Body of pancreas (tissue), 4 donors: Measurements from ENCODE around the gene GALNTL6. TPM values are rescaled to one million over a fixed set of nuclear protein-coding genes. Genes with fewer than 3 reads are reported as not detected.

Experiments used
- ATAC-seq: fragments of 150-250 bp; one replicate; pipeline ENCODE4 v1.9.1; 2016
- DNase-seq, 4 donors: peaks; one replicate each; pipeline ENCODE4 v3.0.0-alpha.2; 2019
- H3K27ac ChIP-seq, 4 donors: fragments of 200-600 bp; sonication (generic); 1 replicate in 3 of 4; 2 replicates in 1 of 4; pipeline versions ENCODE4 v1.5.1 to v1.6.1; 2016 to 2019; ENCODE audit warnings: mild to moderate bottlenecking in 1 of 4, mixed read lengths in 1 of 4, moderate library complexity in 1 of 4
- H3K27me3 ChIP-seq, 2 donors: fragments of 200-600 bp; sonication (generic); one replicate each; pipeline ENCODE4 v1.6.0; 2016; ENCODE audit warnings: mild to moderate bottlenecking in 1 of 2
- H3K36me3 ChIP-seq, 2 donors: fragments of 200-600 bp; sonication (generic); replicated peaks in 1 of 2; 2 replicates each; pipeline ENCODE4 v1.5.1; 2016; ENCODE audit warnings: low read depth in 2 of 2; ENCODE audit not compliant: insufficient read depth in 1 of 2
- H3K4me1 ChIP-seq: fragments of 200-600 bp; sonication (generic); one replicate; pipeline ENCODE4 v1.6.0; 2016
- H3K4me3 ChIP-seq, 2 donors: fragments of 200-600 bp; sonication (generic); 1 replicate in 1 of 2; 2 replicates in 1 of 2; pipeline ENCODE4 v1.5.1; 2016 to 2019
- H3K9me3 ChIP-seq, 3 donors: fragments of 200-600 bp; sonication (generic); 1 replicate in 2 of 3; 2 replicates in 1 of 3; pipeline ENCODE4 v1.5.1; 2016
- CTCF ChIP-seq, 7 experiments: fragments of 450-650 bp in 4 of 7; fragments of 200-600 bp in 3 of 7; sonication (generic) in 3 of 7; IDR thresholded peaks; one replicate each; pipeline ENCODE4 v1.5.1; 2016 to 2019; ENCODE audit warnings: antibody characterized with exemption in 7 of 7
- POLR2A ChIP-seq, 3 donors: fragments of 450-650 bp; IDR thresholded peaks; one replicate each; pipeline ENCODE4 v1.6.1; 2016; ENCODE audit warnings: antibody characterized with exemption in 3 of 3, mild to moderate bottlenecking in 2 of 3
- WGBS, 2 donors: methylation state at CpG; one replicate each; pipeline ENCODE4 v1.1.5; 2017; 5-methylcytosine and 5-hydroxymethylcytosine counted together
- intact Hi-C: fragments of 100-400 bp; cut with DNase I; formaldehyde crosslinking; loops from one replicate; pipeline ENCODE4 v1.15.1; 2023
- total RNA-seq, 2 donors: library from RNA; depleted of rRNA; stranded (reverse); fragments of >200 nt; gene quantifications; one replicate each; pipeline ENCODE4 v1.1.0, GENCODE V29; 2016

GALNTL6 gene
- total RNA-seq, 2 donors from 2014 or later, result 0.26 TPM; not detected in 1

GRCh38 chr4:172750910-172751309, 937.7 kb downstream of the GALNTL6 start:
- Histone ChIP-seq H3K27me3 (no peaks in the 10 kb centered on the region), H3K27ac (no peak overlapping the region), H3K4me3 (no peak overlapping the region), H3K36me3 (no peaks in the 10 kb centered on the region), H3K9me3 (no peaks in the 10 kb centered on the region), H3K4me1 (no peaks in the 10 kb centered on the region)
- TF ChIP-seq CTCF (IDR thresholded peaks at IDR 0.05) (no peak), POLR2A (IDR thresholded peaks at IDR 0.05) (no peak)
- intact Hi-C loops, result no loop called here
- DNase-seq (no peak), ATAC-seq (no peak)
- WGBS, 2 donors, result 58 to 68% methylated on average over 1 of the region's 1 CpG

GRCh38 chr4:172751550-172751949, 938.3 kb downstream of the GALNTL6 start:
- no peaks in the 10 kb centered on the region for H3K36me3 ChIP-seq
- H3K27me3 ChIP-seq, result no peaks in the 10 kb centered on the region
- H3K9me3 ChIP-seq, result no peaks in the 10 kb centered on the region
- no peak overlapping the region for H3K27ac ChIP-seq
- DNase-seq (no peak), ATAC-seq (no peak)
- 41 to 54% methylated on average over 2 of the region's 2 CpGs for WGBS, 2 donors
- H3K4me1 ChIP-seq, result no peaks in the 10 kb centered on the region
- no peak overlapping the region for H3K4me3 ChIP-seq
- intact Hi-C loops, result no loop called here
- TF ChIP-seq POLR2A (IDR thresholded peaks at IDR 0.05) (no peak), CTCF (IDR thresholded peaks at IDR 0.05) (no peak)

GRCh38 chr4:172758586-172759340, 945.6 kb downstream of the GALNTL6 start:
- no peaks in the 10 kb centered on the region for H3K9me3 ChIP-seq
- H3K4me3 ChIP-seq, result no peak overlapping the region
- ATAC-seq (no peak), DNase-seq (no peak)
- intact Hi-C loops, result no loop called here
- WGBS, 2 donors, result 65 to 73% methylated on average over 2 of the region's 2 CpGs
- no peaks in the 10 kb centered on the region for H3K27me3 ChIP-seq
- H3K4me1 ChIP-seq, result no peaks in the 10 kb centered on the region
- TF ChIP-seq CTCF (IDR thresholded peaks at IDR 0.05) (no peak), POLR2A (IDR thresholded peaks at IDR 0.05) (no peak)
- no peak overlapping the region for H3K27ac ChIP-seq
- H3K36me3 ChIP-seq, result no peaks in the 10 kb centered on the region

- Histone ChIP-seq H3K36me3 (no peaks in the 10 kb centered on the region), H3K27me3 (no peaks in the 10 kb centered on the region), H3K9me3 (no peaks in the 10 kb centered on the region), H3K27ac (no peak overlapping the region), H3K4me1 (no peaks in the 10 kb centered on the region), H3K4me3 (no peak overlapping the region)
- no peak for ATAC-seq
- WGBS, 2 donors, result 71 to 82% methylated on average over 6 of the region's 6 CpGs
- TF ChIP-seq CTCF (IDR thresholded peaks at IDR 0.05) (no peak), POLR2A (IDR thresholded peaks at IDR 0.05) (no peak)
- DNase-seq, result no peak
- intact Hi-C loops, result no loop called here
These were observed 947.3 kb downstream of the GALNTL6 start for GRCh38 chr4:172760512-172760911.

GRCh38 chr4:172762895-172763294, 949.7 kb downstream of the GALNTL6 start:
- no peak for ATAC-seq
- TF ChIP-seq POLR2A (IDR thresholded peaks at IDR 0.05) (no peak), CTCF (IDR thresholded peaks at IDR 0.05) (no peak)

More at GRCh38 chr4:172762895-172763294, 949.7 kb downstream of the GALNTL6 start:
- Histone ChIP-seq H3K27me3 (no peaks in the 10 kb centered on the region), H3K4me1 (no peaks in the 10 kb centered on the region), H3K27ac (no peak overlapping the region), H3K9me3 (no peaks in the 10 kb centered on the region), H3K4me3 (no peak overlapping the region), H3K36me3 (no peaks in the 10 kb centered on the region)
- DNase-seq, result no peak
- intact Hi-C loops, result no loop called here
- 38 to 45% methylated on average over 4 of the region's 4 CpGs for WGBS, 2 donors
